SK-N-MC (cell line): ENCODE results near the gene ATP1B2.
A peak's percentile ranks its signal among the peaks of the same experiment; 100 is the strongest.

Source experiments
- DNase-seq: peaks from one replicate; pipeline ENCODE4 v3.0.0-alpha.2; 2011; ENCODE audit warnings: low read depth, low spot score
- H3K27ac ChIP-seq: fragments of 200-600 bp; sonication (generic); 2 replicates; pipeline ENCODE4 v1.5.1; 2016; ENCODE audit warnings: mixed run types
- H3K36me3 ChIP-seq: fragments of 200-600 bp; sonication (generic); 2 replicates; pipeline ENCODE4 v1.6.1; 2017; ENCODE audit warnings: antibody characterized with exemption, low read length, mixed read lengths; ENCODE audit not compliant: insufficient read depth
- H3K4me3 ChIP-seq: fragments of 200-600 bp; sonication (generic); 2 replicates; pipeline ENCODE4 v1.5.1; 2016
- H3K9ac ChIP-seq: fragments of 200-600 bp; sonication (generic); 2 replicates; pipeline ENCODE4 v1.8.0; 2017; ENCODE audit warnings: mixed run types, mixed read lengths; ENCODE audit not compliant: insufficient read length
- H3K9me3 ChIP-seq: fragments of 200-600 bp; sonication (generic); 2 replicates; pipeline ENCODE4 v1.6.1; 2017; ENCODE audit warnings: low read depth, mild to moderate bottlenecking, antibody characterized with exemption, low read length, moderate library complexity, mixed read lengths
- EZH2 ChIP-seq: fragments of 200-600 bp; sonication (generic); IDR thresholded peaks from one replicate; pipeline ENCODE4 v1.6.1; 2017; ENCODE audit warnings: antibody characterized with exemption
- FOXP2 ChIP-seq: optimal IDR thresholded peaks from 2 replicates; pipeline ENCODE3; 2011; ENCODE audit warnings: mild to moderate bottlenecking, moderate library complexity; ENCODE audit not compliant: insufficient read depth; ENCODE audit errors: extremely low read length, control extremely low read depth
- POLR2AphosphoS5 ChIP-seq: IDR thresholded peaks from 2 replicates; pipeline ENCODE4 v1.6.1; 2012; ENCODE audit warnings: mild to moderate bottlenecking, low read depth, low read length, borderline replicate concordance

ATP1B2 gene

DNA sequence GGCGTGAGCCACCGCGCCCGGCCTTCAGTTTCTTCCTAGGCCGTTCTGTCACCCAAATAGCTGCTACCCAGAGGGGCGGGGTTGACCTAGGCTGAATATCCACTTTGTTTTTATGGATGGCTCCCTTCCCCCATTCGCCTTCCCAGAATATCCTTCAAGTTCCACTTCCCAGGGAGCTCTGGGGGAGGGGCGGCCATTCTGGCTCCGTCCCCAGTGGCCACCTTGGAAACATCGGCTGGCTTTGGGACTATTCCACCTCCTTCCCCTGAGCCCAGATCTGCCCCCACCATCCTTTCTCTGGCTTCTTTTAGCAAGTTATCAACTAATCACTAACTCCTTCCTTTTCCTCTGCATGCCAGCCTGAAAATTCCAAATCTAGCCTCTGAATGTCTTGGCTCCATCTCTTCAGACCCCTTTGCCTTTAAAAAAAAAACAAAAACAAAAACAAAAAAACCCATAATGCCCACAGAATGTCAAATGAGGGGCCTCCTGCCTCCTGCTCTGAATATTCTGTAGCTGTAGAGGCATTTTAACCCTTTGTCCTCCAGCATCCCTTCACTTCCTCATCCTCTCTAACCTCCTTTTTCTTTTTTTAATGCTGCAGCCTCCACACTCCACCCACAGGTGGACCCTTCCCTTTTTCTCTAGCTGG is 6.4 kb downstream of the ATP1B2 start:
- no peaks in the 10 kb centered on the region for H3K9me3 ChIP-seq
- H3K9ac ChIP-seq = no peak overlapping the region
- TF ChIP-seq FOXP2 (no peak), POLR2AphosphoS5 (no peak), EZH2 (no peak)
- DNase-seq = no peak
- no peak overlapping the region for H3K4me3 ChIP-seq
- H3K36me3 ChIP-seq = no peaks in the 10 kb centered on the region
- no peak overlapping the region for H3K27ac ChIP-seq

DNA sequence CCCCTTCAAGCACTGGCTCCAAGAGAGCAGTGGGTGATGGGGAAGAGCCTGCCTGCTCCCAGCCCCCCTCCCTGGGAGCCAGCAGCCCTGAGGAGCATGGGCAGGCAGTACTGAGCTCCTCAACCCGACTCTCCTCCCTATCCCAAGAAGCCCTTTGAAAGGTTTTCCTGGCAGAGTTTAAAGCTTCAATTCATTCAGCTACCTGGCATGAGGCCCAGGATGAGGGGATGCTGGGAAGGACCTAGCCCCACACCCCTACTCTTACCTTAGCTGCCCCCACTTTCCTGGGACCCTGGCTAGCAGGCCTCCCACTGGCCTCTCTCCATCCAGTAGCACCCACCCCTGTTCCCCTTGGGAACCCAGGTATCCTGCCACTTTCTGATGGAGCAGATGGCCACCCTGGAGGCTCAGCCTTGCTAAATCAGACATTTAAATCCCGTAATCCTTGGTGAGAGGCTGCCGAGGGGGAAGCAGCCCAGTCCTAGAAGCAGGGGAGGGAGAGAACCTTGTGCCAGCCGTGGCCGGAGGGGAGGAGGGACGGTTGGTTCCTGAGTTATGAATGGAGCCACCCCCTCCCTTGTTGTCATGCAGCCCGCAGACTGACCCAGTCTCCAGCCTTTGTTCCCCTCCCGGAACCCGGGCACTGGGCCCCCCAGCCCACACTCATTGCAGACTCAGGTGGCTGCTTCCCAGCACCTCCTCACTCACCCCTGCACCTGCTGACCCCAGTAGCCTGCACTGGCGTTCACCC is 17.1 kb downstream of the ATP1B2 start:
- Histone ChIP-seq H3K4me3 (no peak overlapping the region), H3K27ac (no peak overlapping the region), H3K36me3 (peaks cover 47% of the 10 kb centered on the region), H3K9me3 (no peaks in the 10 kb centered on the region), H3K9ac (no peak overlapping the region)
- no peak for TF ChIP-seq POLR2AphosphoS5
- no peak for TF ChIP-seq FOXP2
- no peak for TF ChIP-seq EZH2
- DNase-seq = no peak

DNA sequence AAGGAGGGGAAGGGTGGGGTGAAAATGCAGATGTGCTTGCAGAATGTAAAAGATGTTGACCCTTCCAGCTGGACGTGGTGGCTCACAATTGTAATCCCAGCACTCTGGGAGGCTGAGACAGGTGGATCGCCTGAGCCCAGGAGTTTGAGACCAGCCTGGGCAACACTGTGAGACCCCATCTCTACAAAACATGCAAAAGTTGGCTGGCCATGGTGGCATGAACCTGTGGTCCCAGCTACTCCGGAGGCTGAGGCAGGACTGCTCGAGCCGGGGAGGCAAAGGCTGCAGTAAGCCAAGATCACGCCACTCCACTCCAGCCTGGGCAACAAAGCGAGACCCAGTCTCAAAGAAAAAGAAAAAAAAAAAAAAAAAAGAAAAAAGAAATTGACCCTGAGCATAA is 17.8 kb downstream of the ATP1B2 start:
- no peak overlapping the region for H3K9ac ChIP-seq
- H3K36me3 ChIP-seq = peaks cover 53% of the 10 kb centered on the region

DNA sequence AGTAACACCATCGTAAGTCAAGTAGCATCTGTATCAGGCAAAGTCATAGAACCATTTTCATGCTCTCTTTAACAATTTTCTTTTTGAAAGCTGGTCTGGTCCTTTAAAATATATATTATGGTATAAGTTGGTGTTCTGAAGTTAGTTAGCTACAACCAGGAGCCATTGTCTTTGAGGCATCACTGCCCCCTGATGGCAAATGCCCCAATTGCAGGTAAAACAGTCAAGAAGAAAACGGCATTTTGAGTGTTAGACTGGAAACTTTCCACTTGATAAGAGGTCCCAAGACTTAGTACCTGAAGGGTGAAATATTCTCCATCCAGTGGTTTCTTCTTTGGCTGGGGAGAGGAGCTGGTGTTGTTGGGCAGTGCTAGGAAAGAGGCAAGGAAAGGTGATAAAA is 22.5 kb downstream of the ATP1B2 start:
- H3K4me3 ChIP-seq = no peak overlapping the region
- H3K27ac ChIP-seq = no peak overlapping the region
- peaks cover 48% of the 10 kb centered on the region for H3K36me3 ChIP-seq
- no peaks in the 10 kb centered on the region for H3K9me3 ChIP-seq
- no peak overlapping the region for H3K9ac ChIP-seq
- TF ChIP-seq FOXP2 (no peak), POLR2AphosphoS5 (no peak), EZH2 (no peak)
- DNase-seq = no peak

More for the DNA sequence above, 17.8 kb downstream of the ATP1B2 start:
- Histone ChIP-seq H3K27ac (no peak overlapping the region), H3K4me3 (no peak overlapping the region), H3K9me3 (no peaks in the 10 kb centered on the region)
- TF ChIP-seq EZH2 (no peak), POLR2AphosphoS5 (no peak), FOXP2 (no peak)
- no peak for DNase-seq

DNA sequence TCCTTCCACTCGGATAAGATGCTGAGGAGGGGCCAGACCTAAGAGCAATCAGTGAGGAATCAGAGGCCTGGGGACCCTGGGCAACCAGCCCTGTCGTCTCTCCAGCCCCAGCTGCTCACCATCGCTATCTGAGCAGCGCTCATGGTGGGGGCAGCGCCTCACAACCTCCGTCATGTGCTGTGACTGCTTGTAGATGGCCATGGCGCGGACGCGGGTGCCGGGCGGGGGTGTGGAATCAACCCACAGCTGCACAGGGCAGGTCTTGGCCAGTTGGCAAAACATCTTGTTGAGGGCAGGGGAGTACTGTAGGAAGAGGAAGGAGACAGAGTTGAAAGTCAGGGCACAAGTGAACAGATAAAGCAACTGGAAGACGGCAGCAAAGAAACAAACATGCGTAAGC is 24.2 kb downstream of the ATP1B2 start:
- no peak for TF ChIP-seq EZH2
- TF ChIP-seq POLR2AphosphoS5 = no peak
- TF ChIP-seq FOXP2 = no peak
- Histone ChIP-seq H3K27ac (no peak overlapping the region), H3K9me3 (no peaks in the 10 kb centered on the region), H3K9ac (no peak overlapping the region), H3K4me3 (no peak overlapping the region), H3K36me3 (peaks cover 38% of the 10 kb centered on the region)
- no peak for DNase-seq

DNA sequence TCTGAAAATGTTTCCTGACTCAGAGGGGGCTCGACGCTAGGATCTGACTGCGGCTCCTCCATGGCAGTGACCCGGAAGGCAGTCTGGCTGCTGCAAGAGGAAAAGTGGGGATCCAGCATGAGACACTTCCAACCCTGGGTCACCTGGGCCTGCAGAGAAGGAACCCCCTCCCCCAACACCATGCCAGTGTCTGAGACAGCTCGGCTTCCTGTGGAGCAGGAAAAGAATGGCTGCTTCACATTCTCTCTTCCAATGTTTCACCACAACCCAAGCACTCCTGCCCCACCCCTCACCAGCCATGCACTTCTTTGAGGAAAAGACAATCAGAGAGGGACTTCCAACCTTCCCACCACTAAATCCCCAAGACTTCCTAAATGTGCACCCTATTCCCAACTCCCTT is 25.8 kb downstream of the ATP1B2 start:
- DNase-seq = no peak
- Histone ChIP-seq H3K27ac (no peak overlapping the region), H3K9ac (no peak overlapping the region), H3K4me3 (no peak overlapping the region), H3K36me3 (peaks cover 23% of the 10 kb centered on the region), H3K9me3 (no peaks in the 10 kb centered on the region)
- no peak for TF ChIP-seq POLR2AphosphoS5
- no peak for TF ChIP-seq EZH2
- TF ChIP-seq FOXP2 = no peak

DNA sequence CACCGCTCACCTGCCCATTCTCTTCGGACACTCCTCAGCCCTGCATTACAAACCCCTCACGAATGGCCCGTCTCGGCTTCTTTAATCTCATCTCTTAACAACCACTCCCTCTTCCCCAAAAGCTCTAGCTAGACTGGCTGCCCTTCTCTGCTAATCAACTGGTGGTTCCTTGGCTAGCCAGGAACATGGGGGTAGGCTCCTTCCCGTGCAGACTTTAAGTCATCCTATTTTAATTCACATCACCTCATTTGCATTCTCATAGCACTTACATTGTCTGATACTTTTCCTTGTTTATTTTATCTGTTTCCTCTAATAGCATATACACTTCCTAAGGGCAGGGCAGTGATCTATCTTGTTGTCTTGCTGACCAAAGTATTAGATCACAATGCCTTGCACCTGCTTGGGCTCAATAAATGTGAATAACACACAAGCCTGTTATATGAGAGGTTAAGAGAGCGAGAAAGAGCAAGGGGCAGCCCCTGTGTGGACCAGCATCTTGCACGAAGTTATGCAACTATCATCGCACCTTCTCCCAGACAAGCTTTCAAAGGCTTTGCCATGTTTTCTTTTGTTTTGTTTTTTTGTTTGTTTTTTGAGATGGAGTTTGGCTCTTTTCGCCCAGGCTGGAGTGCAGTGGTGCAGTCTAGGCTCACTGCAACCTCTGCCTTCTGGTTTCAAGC is 26.8 kb downstream of the ATP1B2 start:
- H3K9me3 ChIP-seq = no peaks in the 10 kb centered on the region
- no peak overlapping the region for H3K9ac ChIP-seq
- H3K27ac ChIP-seq = no peak overlapping the region
- DNase-seq = no peak
- peaks cover 19% of the 10 kb centered on the region for H3K36me3 ChIP-seq
- no peak overlapping the region for H3K4me3 ChIP-seq
- TF ChIP-seq EZH2 (no peak), POLR2AphosphoS5 (no peak), FOXP2 (no peak)

DNA sequence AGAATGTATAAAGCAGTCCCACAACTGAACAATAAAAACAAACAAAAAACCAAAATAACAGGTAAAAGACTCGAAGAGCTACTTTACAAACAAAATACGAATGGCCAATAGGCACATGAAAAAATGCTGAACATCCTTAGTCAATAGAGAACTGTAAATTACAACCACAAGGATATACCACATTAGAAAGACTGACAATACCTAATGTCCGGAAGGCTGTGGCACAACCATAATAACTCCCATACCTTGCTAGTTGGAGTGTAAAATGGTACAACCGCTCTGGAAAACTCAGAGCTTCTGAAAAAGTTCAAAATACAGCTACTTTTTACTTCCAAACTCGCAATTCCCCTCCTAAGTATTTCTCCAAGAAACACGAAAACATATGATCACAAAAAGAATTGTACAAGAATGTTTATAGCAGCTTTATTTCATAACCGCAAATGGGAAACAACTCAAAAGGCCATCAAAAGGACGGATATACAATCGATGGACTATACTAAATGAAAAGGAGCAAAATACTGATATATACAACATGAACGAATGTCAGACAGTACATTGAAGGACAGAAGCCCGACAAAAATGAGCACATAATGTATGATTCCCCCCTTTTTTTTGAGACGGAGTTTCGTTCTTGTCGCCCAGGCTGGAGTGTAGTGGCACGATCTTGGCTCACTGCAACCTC is 34.3 kb downstream of the ATP1B2 start:
- Histone ChIP-seq H3K27ac (no peak overlapping the region), H3K4me3 (peak overlapping the region; percentile 96), H3K9ac (peak overlapping the region; percentile 98), H3K36me3 (peaks cover 17% of the 10 kb centered on the region), H3K9me3 (no peaks in the 10 kb centered on the region)
- TF ChIP-seq FOXP2 = no peak
- TF ChIP-seq POLR2AphosphoS5 = no peak
- TF ChIP-seq EZH2 = no peak
- no peak for DNase-seq
